Measurements from ENCODE around the gene C19orf53.
"Not testable (repeated sequence)": the region's sequence is repeated elsewhere in the genome, so short reads cannot be mapped to it uniquely, and the experiment has no call there.

C19orf53 gene

GRCh38 chr19:13770013-13770635 is 4.1 kb upstream of the C19orf53 start:
- TF ChIP-seq CTCF (conservative IDR thresholded peaks at IDR 0.05; ENCODE audit: control insufficient read depth, insufficient read depth, low read depth, low read length) = no peak

GRCh38 chr19:13778398-13778797 is 4.1 kb downstream of the C19orf53 start:
- no peak for DNase-seq (ENCODE audit: low read depth)
- H3K4me3 ChIP-seq (ENCODE audit: control insufficient read depth, low read depth, low read length) = no peak overlapping the region
- no peak for TF ChIP-seq CTCF (conservative IDR thresholded peaks at IDR 0.05; ENCODE audit: control insufficient read depth, insufficient read depth, low read depth, low read length)

More at GRCh38 chr19:13770013-13770635, 4.1 kb upstream of the C19orf53 start:
- no peak overlapping the region for H3K4me3 ChIP-seq (ENCODE audit: control insufficient read depth, low read depth, low read length)
- DNase-seq (ENCODE audit: low read depth) = no peak

- no peak for DNase-seq (ENCODE audit: low read depth)
- TF ChIP-seq CTCF (conservative IDR thresholded peaks at IDR 0.05; ENCODE audit: control insufficient read depth, insufficient read depth, low read depth, low read length) = no peak
- H3K4me3 ChIP-seq (ENCODE audit: control insufficient read depth, low read depth, low read length) = no peak overlapping the region
Observed at GRCh38 chr19:13778847-13779246, 4.6 kb downstream of the C19orf53 start.

- H3K4me3 ChIP-seq (ENCODE audit: control insufficient read depth, low read depth, low read length); DNase-seq (ENCODE audit: low read depth): not testable (repeated sequence)
Observed at GRCh38 chr19:13779794-13780193, 5.5 kb downstream of the C19orf53 start.

- peak; percentile 83 for DNase-seq (ENCODE audit: low read depth)
- no peak for TF ChIP-seq CTCF (conservative IDR thresholded peaks at IDR 0.05; ENCODE audit: control insufficient read depth, insufficient read depth, low read depth, low read length)
- no peak overlapping the region for H3K4me3 ChIP-seq (ENCODE audit: control insufficient read depth, low read depth, low read length)
Observed at GRCh38 chr19:13781547-13781946, 7.3 kb downstream of the C19orf53 start.

GRCh38 chr19:13782537-13782936 is 8.3 kb downstream of the C19orf53 start:
- H3K4me3 ChIP-seq (ENCODE audit: control insufficient read depth, low read depth, low read length) = no peak overlapping the region
- TF ChIP-seq CTCF (conservative IDR thresholded peaks at IDR 0.05; ENCODE audit: control insufficient read depth, insufficient read depth, low read depth, low read length) = no peak

GRCh38 chr19:13783565-13784500 is 9.6 kb downstream of the C19orf53 start:
- no peak for TF ChIP-seq CTCF (conservative IDR thresholded peaks at IDR 0.05; ENCODE audit: control insufficient read depth, insufficient read depth, low read depth, low read length)
- H3K4me3 ChIP-seq (ENCODE audit: control insufficient read depth, low read depth, low read length) = no peak overlapping the region
- no peak for DNase-seq (ENCODE audit: low read depth)

More at GRCh38 chr19:13782537-13782936, 8.3 kb downstream of the C19orf53 start:
- DNase-seq (ENCODE audit: low read depth) = no peak

All from fibroblast of mammary gland (primary cell).